Measurements from ENCODE around the gene FKBP2.
A peak's percentile ranks its signal among the peaks of the same experiment; 100 is the strongest.

FKBP2 gene

GRCh38 chr11:64240435-64241240 is at the start of gene FKBP2:
TSS of gene FKBP2 (plus strand) at chr11:64241095. CDS start at chr11:64242388, 1,293 bp downstream.
- peak; percentile 98 to 99 for DNase-seq

DNA sequence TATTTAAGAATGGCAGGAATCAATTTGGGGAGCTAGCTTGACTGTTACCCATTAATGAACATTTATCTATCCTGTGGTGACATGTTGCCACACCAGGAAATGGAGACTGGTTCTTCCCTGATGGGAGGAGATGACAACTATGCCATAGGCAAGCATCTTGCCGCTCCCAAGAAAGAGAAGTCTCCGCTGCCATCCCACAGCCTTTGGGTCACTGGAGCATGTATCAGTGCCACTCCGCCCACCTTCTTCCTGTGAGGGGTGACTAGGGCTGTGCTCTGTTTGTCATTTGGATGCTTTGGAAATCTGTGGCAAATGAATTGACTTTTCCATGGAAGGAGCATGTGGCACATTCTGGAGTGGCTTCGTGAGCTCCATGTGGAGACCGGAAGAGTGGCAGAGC is 48.5 kb upstream of the FKBP2 start:
- DNase-seq, result no peak

DNA sequence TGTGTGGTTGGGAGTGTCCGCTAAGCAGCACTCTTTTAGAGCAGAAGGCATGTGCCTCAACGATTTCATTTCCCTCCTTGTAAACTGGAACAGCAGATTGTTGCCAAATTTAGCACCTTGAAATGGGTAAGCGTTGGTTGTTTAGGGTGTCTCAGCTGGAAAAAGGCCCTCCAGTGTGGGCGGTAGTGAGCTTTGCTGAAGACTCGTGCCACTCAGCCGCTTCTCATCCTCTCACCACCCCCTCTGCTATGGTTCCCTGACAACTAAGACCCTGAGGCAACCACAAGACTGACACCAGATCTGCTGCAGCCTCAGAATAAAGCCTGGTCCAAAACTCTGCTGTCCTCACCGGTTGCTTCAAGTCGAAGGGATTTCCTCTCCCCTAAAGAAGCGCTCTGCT is 44.3 kb upstream of the FKBP2 start:
- no peak for DNase-seq

DNA sequence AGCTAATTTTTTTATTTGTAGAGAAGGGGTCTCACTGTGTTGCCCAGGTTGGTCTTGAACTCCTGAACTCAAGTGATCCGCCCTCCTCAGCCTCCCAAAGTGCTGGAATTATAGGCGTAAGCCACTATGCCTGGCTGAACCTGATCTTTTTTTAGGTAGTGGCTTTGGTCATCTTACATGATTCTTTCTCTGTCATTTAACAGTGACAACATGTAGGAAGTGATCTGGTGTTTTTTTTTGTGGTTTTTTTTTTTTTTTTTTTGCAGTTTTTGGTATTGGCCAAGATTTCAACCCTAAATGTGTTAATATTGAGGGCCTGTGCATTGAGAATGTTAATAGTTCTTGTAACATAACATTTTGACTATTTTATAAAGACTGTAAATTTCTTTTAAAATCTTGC is 42.4 kb upstream of the FKBP2 start:
- DNase-seq, result no peak

DNA sequence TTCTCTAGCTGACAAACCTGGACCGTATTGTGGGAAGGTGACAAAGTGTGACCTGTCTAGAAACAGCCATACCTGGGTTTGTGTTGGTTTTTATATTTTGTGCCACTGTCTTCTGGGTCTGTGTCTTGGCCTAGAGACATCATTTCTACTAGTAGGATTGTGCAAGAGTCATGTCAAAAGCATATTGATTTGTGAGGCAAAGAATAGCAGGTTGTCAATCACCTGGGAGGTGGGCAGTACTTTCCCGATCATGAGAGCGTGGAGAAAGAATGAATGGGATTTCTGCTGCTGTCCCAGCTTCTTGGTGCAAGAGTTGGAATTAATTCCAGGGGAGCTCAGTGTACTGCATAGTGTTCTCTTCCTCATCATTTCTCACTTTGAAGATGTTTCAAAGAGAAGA is 39.4 kb upstream of the FKBP2 start:
- no peak for DNase-seq

DNA sequence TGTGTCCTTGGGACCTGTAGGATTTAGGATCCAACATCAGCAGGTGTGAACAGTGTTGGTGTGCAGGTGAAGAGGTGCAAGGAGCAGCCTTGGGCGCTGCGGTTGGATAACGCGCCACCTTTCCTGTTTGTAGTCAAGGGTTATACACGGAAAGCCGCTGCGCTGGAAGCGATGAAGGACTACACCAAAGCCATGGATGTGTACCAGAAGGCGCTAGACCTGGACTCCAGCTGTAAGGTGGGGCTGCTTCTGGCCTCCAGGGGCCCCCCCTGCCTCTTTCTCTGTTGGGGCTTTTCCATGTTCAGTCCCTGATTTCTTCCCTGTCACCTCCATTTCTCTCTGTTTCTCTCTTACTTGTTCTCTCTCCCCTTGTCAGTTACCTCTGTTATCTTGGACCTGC is 37.9 kb upstream of the FKBP2 start:
- DNase-seq, result no peak

- no peak for DNase-seq
Observed at GRCh38 chr11:64203421-64204079, 37.3 kb upstream of the FKBP2 start.

- DNase-seq, result no peak
Observed at GRCh38 chr11:64204080-64204440, 36.8 kb upstream of the FKBP2 start.

GRCh38 chr11:64204464-64204989 is 36.4 kb upstream of the FKBP2 start:
- peak; percentile 67 to 81 for DNase-seq

GRCh38 chr11:64206457-64207255 is 34.2 kb upstream of the FKBP2 start, which contains the start of gene FERMT3:
TSS of gene FERMT3 (plus strand) at chr11:64206721. CDS start at chr11:64207365, 644 bp downstream.
- peak; percentile 78 to 82 for DNase-seq

GRCh38 chr11:64207256-64208085 is 33.4 kb upstream of the FKBP2 start:
- peak; percentile 75 to 89 for DNase-seq

- DNase-seq, result no peak
Observed at GRCh38 chr11:64208086-64208795, 32.7 kb upstream of the FKBP2 start.

DNA sequence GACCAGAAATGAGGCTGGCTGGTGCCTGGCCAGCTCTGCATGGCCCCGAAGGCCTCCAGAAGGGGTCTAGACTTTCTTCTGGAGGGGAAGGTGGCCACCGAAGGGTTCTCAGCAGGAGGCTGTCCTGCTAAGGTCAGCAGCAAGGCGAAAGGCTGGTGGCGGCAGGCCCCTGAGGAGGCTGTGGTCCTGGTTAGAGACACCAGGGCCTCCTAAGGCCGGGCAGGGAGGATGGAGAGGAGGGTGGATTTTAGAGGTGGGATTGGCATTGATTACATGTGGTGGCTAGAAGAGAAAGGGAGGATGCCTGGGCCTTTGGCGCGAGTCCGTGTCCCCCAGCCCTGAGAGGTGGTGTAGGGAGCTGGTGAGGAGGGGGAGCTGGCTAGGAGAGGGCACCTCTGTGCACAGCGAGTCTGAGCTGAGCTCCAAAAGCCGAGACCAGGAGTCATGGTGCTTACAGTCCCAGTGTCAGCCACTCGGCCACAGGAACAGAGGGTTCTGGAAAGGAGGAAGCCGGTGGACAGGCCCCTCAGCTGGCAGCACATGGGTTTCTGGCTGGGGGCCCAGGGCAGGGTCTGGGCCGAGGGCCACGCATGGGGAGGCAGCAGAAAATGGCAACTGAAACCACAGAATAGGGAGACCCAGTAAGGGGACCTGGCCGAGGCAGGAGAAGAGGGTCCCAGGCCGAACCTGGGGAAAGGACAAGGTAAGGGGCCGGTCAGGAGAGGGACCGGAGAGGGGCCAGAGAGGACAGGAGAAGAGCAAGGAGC is 31.9 kb upstream of the FKBP2 start:
- no peak for DNase-seq

- DNase-seq, result no peak
Observed at GRCh38 chr11:64209563-64209843, 31.4 kb upstream of the FKBP2 start.

GRCh38 chr11:64210301-64211020 is 30.4 kb upstream of the FKBP2 start:
- no peak for DNase-seq

GRCh38 chr11:64211181-64211872 is 29.6 kb upstream of the FKBP2 start:
- no peak for DNase-seq

- no peak for DNase-seq
Observed at GRCh38 chr11:64216879-64217278, 24.0 kb upstream of the FKBP2 start.

GRCh38 chr11:64218628-64219353 is 22.1 kb upstream of the FKBP2 start:
- no peak for DNase-seq

GRCh38 chr11:64219354-64219684 is 21.6 kb upstream of the FKBP2 start:
- DNase-seq, result no peak

Measured in stimulated activated CD4-positive, alpha-beta T cell treated with anti-CD3 and anti-CD28 coated beads, Interleukin-4, amount 100 ng/mL, for 4 hours (primary cell).